Calu3 (cell line): Measurements from ENCODE around the gene CEP162. TPM values are rescaled to one million over a fixed set of nuclear protein-coding genes. Genes with fewer than 3 reads are reported as not detected.

ENCODE experiments used
- BruUV-seq: library from RNA; stranded (reverse); fragments of 400-500 nt; replicated peaks from 2 replicates; lab custom pipeline; 2021; lab: Mats Ljungman, UMichigan
- CTCF ChIA-PET: fragments of 300-600 bp; sonication (Branson Sonifier 250); formaldehyde crosslinking; loops from one replicate; lab custom pipeline; 2022; ENCODE audit warnings: antibody characterized with exemption; lab: Charles Lee
- DNase-seq: peaks from one replicate; pipeline ENCODE4 v3.0.0; 2022
- H3K27ac Mint-ChIP-seq: one replicate; pipeline ENCODE4 v1.8.0; 2022; ENCODE audit warnings: mixed read lengths; ENCODE audit not compliant: unreplicated experiment
- H3K27me3 Mint-ChIP-seq: one replicate; pipeline ENCODE4 v1.8.0; 2022; ENCODE audit warnings: mixed read lengths; ENCODE audit not compliant: unreplicated experiment
- H3K36me3 Mint-ChIP-seq: one replicate; pipeline ENCODE4 v1.8.0; 2022; ENCODE audit warnings: mild to moderate bottlenecking, moderate library complexity, mixed read lengths; ENCODE audit not compliant: insufficient read depth, unreplicated experiment
- H3K4me1 Mint-ChIP-seq: one replicate; pipeline ENCODE4 v1.8.0; 2022; ENCODE audit warnings: mild to moderate bottlenecking, low read depth, mixed read lengths; ENCODE audit not compliant: unreplicated experiment
- H3K4me3 Mint-ChIP-seq: one replicate; pipeline ENCODE4 v1.8.0; 2022; ENCODE audit warnings: mild to moderate bottlenecking, low read depth, moderate library complexity, mixed read lengths; ENCODE audit not compliant: unreplicated experiment
- H3K9me3 Mint-ChIP-seq: one replicate; pipeline ENCODE4 v1.8.0; 2022; ENCODE audit warnings: low read depth, mixed read lengths; ENCODE audit not compliant: unreplicated experiment
- intact Hi-C: fragments of 100-400 bp; cut with micrococcal nuclease; formaldehyde crosslinking; loops from one replicate; pipeline ENCODE4 v1.10.0; 2022; ENCODE audit not compliant: unreplicated experiment
- total RNA-seq: library from RNA; stranded (reverse); gene quantifications from 2 replicates; pipeline ENCODE4 v1.2.3, GENCODE V29; 2022
- TF ChIP-seq, protein P1 (sequence below): fragments of 200-600 bp; IDR thresholded peaks from one replicate; pipeline ENCODE4 v1.8.0; 2022; ENCODE audit warnings: antibody characterized with exemption; ENCODE audit not compliant: unreplicated experiment

CEP162 gene
- total RNA-seq, 1 experiment from 2014 or later: 8.2 TPM

DNA sequence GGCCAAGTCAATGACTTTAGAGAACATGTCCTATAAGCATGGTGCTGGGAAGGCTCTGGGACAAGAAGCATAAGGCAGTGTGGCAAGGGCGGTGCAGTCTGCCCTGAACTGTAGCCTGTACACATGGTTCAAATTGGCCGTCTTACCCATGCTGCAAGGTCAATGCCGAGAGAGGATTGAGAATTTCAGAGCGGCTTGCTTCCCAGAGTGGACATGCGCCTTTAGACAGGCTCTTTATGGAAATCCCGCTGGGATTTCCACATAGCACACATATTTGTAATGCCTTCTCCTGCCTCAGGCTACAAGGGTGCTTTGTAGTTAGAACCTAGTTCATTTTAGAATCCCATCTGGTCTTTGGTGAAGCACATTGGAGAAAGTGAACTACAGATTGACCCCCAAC is 36.1 kb upstream of the CEP162 start:
- H3K4me3 Mint-ChIP-seq: no peak overlapping the region
- no peak overlapping the region for H3K27ac Mint-ChIP-seq
- no peaks in the 10 kb centered on the region for H3K36me3 Mint-ChIP-seq
- H3K27me3 Mint-ChIP-seq: no peaks in the 10 kb centered on the region
- H3K4me1 Mint-ChIP-seq: no peaks in the 10 kb centered on the region
- CTCF ChIA-PET: no interaction called here
- TF ChIP-seq, protein P1, sequence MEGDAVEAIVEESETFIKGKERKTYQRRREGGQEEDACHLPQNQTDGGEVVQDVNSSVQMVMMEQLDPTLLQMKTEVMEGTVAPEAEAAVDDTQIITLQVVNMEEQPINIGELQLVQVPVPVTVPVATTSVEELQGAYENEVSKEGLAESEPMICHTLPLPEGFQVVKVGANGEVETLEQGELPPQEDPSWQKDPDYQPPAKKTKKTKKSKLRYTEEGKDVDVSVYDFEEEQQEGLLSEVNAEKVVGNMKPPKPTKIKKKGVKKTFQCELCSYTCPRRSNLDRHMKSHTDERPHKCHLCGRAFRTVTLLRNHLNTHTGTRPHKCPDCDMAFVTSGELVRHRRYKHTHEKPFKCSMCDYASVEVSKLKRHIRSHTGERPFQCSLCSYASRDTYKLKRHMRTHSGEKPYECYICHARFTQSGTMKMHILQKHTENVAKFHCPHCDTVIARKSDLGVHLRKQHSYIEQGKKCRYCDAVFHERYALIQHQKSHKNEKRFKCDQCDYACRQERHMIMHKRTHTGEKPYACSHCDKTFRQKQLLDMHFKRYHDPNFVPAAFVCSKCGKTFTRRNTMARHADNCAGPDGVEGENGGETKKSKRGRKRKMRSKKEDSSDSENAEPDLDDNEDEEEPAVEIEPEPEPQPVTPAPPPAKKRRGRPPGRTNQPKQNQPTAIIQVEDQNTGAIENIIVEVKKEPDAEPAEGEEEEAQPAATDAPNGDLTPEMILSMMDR: no peak
- H3K9me3 Mint-ChIP-seq: no peaks in the 10 kb centered on the region
- intact Hi-C loops: no loop called here
- no peak for DNase-seq
- BruUV-seq: no TSS peak

DNA sequence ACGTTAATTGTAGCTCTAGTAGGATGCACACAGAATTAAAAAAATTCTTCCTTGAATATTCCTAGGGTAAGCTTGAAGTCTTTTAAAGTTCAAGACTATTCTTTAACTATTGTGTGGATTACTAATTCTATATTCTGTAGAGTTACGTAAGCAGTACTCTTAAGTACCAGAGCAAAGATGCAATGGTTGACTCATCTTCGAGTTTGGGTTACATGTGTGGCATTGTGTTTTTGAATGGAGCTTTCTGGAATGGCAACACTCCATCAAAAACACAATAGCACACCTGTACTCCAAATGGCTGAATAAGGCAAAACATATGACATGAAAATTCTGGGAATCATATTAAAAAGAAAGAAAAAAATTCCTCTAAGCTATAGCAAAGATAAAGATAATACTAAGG is 33.5 kb upstream of the CEP162 start:
- Mint-ChIP-seq H3K4me1 (no peaks in the 10 kb centered on the region), H3K9me3 (no peaks in the 10 kb centered on the region), H3K36me3 (no peaks in the 10 kb centered on the region), H3K27ac (no peak overlapping the region), H3K27me3 (no peaks in the 10 kb centered on the region), H3K4me3 (no peak overlapping the region)
- BruUV-seq: no TSS peak
- no peak for DNase-seq
- TF ChIP-seq, protein P1: no peak
- intact Hi-C loops: no loop called here
- CTCF ChIA-PET: no interaction called here

DNA sequence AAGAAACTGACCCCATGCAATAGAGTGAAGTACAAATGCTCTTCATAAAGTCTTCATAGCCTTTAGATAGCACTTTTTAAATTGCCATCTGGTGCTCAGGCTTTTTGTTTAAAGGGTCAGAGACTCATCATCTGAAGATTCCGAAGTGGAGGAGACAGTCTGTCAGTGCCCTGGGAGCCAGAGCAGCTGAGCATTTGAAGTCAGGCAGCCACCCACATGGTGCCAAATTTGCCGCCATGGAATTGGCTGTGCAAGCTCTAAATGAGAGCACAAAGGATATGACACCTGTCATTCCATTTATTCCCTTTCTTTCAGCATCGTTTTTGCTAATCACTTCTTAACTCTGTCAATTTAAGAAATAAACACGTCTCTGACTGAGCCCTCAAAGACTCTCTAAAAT is 32.8 kb upstream of the CEP162 start:
- intact Hi-C loops: no loop called here
- H3K4me1 Mint-ChIP-seq: no peaks in the 10 kb centered on the region
- DNase-seq: no peak
- TF ChIP-seq, protein P1: no peak
- no peak overlapping the region for H3K4me3 Mint-ChIP-seq
- no TSS peak for BruUV-seq
- no peak overlapping the region for H3K27ac Mint-ChIP-seq
- no peaks in the 10 kb centered on the region for H3K27me3 Mint-ChIP-seq
- H3K36me3 Mint-ChIP-seq: no peaks in the 10 kb centered on the region
- H3K9me3 Mint-ChIP-seq: no peaks in the 10 kb centered on the region
- CTCF ChIA-PET: no interaction called here

DNA sequence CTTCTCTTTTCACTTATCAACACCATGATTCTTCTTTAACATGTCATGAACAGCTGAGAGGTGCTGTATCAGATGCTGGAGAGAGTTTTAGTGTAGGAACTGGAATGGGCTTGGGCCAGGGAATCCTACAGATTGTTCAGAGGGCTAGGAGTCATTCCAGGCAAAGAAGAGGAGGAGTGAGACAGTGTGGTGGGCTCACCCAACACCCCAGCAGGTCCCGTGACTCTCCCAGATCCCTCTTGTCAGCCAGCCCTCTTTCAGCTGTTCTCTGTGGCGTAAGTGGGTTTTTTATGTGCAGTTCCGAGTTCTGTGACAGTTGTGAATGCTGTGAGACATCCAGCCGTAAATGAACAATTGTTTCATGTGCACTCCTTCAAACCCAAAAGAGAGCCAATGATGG is 31.4 kb upstream of the CEP162 start:
- CTCF ChIA-PET: no interaction called here
- DNase-seq: no peak
- H3K4me3 Mint-ChIP-seq: no peak overlapping the region
- H3K4me1 Mint-ChIP-seq: no peaks in the 10 kb centered on the region
- intact Hi-C loops: no loop called here
- H3K27ac Mint-ChIP-seq: no peak overlapping the region
- BruUV-seq: no TSS peak
- peaks cover 13% of the 10 kb centered on the region for H3K27me3 Mint-ChIP-seq
- TF ChIP-seq, protein P1: no peak
- H3K36me3 Mint-ChIP-seq: no peaks in the 10 kb centered on the region
- H3K9me3 Mint-ChIP-seq: no peaks in the 10 kb centered on the region
